Mononuclear cell (primary cell): ENCODE results near the gene BICD1. TPM values are rescaled to one million over a fixed set of nuclear protein-coding genes. Genes with fewer than 3 reads are reported as not detected.

Source experiments
- H3K27me3 ChIP-seq: 2 replicates; pipeline ENCODE4 v1.6.0; 2011; ENCODE audit warnings: low read length, control low read depth; ENCODE audit not compliant: insufficient read depth
- H3K4me1 ChIP-seq: 2 replicates; pipeline ENCODE4 v1.5.1; 2011; ENCODE audit warnings: mild to moderate bottlenecking, low read length, control low read depth; ENCODE audit not compliant: insufficient read depth
- H3K4me3 ChIP-seq: 2 replicates; pipeline ENCODE4 v1.5.1; 2011; ENCODE audit warnings: mild to moderate bottlenecking, low read length, moderate library complexity
- H3K9me3 ChIP-seq: 2 replicates; pipeline ENCODE4 v1.5.1; 2011; ENCODE audit warnings: low read depth, mild to moderate bottlenecking, control low read depth, low read length
- total RNA-seq: library from RNA; depleted of rRNA; stranded (reverse); fragments of >200 nt; gene quantifications from one replicate; pipeline ENCODE4 v1.2.3, GENCODE V29; 2012

BICD1 gene
- total RNA-seq, 1 donor, result 5.5 TPM

- Histone ChIP-seq H3K4me1 (peaks cover 17% of the 10 kb centered on the region), H3K9me3 (no peaks in the 10 kb centered on the region), H3K27me3 (no peaks in the 10 kb centered on the region), H3K4me3 (no peak overlapping the region)
Measured at GRCh38 chr12:32116897-32117296, 10.2 kb downstream of the BICD1 start.

GRCh38 chr12:32117316-32117715 lies 10.7 kb downstream of the BICD1 start:
- H3K27me3 ChIP-seq, result no peaks in the 10 kb centered on the region
- no peaks in the 10 kb centered on the region for H3K9me3 ChIP-seq
- H3K4me3 ChIP-seq, result no peak overlapping the region
- peaks cover 17% of the 10 kb centered on the region for H3K4me1 ChIP-seq

GRCh38 chr12:32118806-32119205 lies 12.2 kb downstream of the BICD1 start:
- Histone ChIP-seq H3K27me3 (no peaks in the 10 kb centered on the region), H3K4me3 (no peak overlapping the region), H3K4me1 (peaks cover 17% of the 10 kb centered on the region), H3K9me3 (no peaks in the 10 kb centered on the region)

- Histone ChIP-seq H3K4me3 (no peak overlapping the region), H3K27me3 (no peaks in the 10 kb centered on the region), H3K9me3 (no peaks in the 10 kb centered on the region), H3K4me1 (peaks cover 16% of the 10 kb centered on the region)
Measured at GRCh38 chr12:32120419-32120818, 13.8 kb downstream of the BICD1 start.

- H3K4me1 ChIP-seq, result no peaks in the 10 kb centered on the region
- no peaks in the 10 kb centered on the region for H3K27me3 ChIP-seq
- H3K9me3 ChIP-seq, result no peaks in the 10 kb centered on the region
- no peak overlapping the region for H3K4me3 ChIP-seq
Measured at GRCh38 chr12:32124637-32125036, 18.0 kb downstream of the BICD1 start.

GRCh38 chr12:32125455-32126084 lies 18.9 kb downstream of the BICD1 start:
- no peaks in the 10 kb centered on the region for H3K9me3 ChIP-seq
- no peak overlapping the region for H3K4me3 ChIP-seq
- no peaks in the 10 kb centered on the region for H3K4me1 ChIP-seq
- no peaks in the 10 kb centered on the region for H3K27me3 ChIP-seq

- Histone ChIP-seq H3K27me3 (no peaks in the 10 kb centered on the region), H3K4me1 (no peaks in the 10 kb centered on the region), H3K4me3 (no peak overlapping the region), H3K9me3 (no peaks in the 10 kb centered on the region)
Measured at GRCh38 chr12:32126720-32127119, 20.1 kb downstream of the BICD1 start.

- Histone ChIP-seq H3K9me3 (no peaks in the 10 kb centered on the region), H3K4me1 (peaks cover 9% of the 10 kb centered on the region), H3K4me3 (no peak overlapping the region), H3K27me3 (no peaks in the 10 kb centered on the region)
Measured at GRCh38 chr12:32131666-32132065, 25.0 kb downstream of the BICD1 start.

GRCh38 chr12:32134101-32134888 lies 27.6 kb downstream of the BICD1 start:
- no peaks in the 10 kb centered on the region for H3K27me3 ChIP-seq
- no peaks in the 10 kb centered on the region for H3K9me3 ChIP-seq
- H3K4me3 ChIP-seq, result no peak overlapping the region
- H3K4me1 ChIP-seq, result peaks cover 9% of the 10 kb centered on the region

GRCh38 chr12:32135967-32136366 lies 29.3 kb downstream of the BICD1 start:
- Histone ChIP-seq H3K27me3 (no peaks in the 10 kb centered on the region), H3K9me3 (no peaks in the 10 kb centered on the region), H3K4me3 (no peak overlapping the region), H3K4me1 (peaks cover 20% of the 10 kb centered on the region)

- H3K9me3 ChIP-seq, result no peaks in the 10 kb centered on the region
- H3K4me1 ChIP-seq, result peaks cover 20% of the 10 kb centered on the region
- H3K27me3 ChIP-seq, result no peaks in the 10 kb centered on the region
- H3K4me3 ChIP-seq, result no peak overlapping the region
Measured at GRCh38 chr12:32136404-32136803, 29.8 kb downstream of the BICD1 start.

- H3K4me1 ChIP-seq, result peaks cover 19% of the 10 kb centered on the region
- H3K27me3 ChIP-seq, result no peaks in the 10 kb centered on the region
- H3K9me3 ChIP-seq, result no peaks in the 10 kb centered on the region
- peak overlapping the region; percentile 36 for H3K4me3 ChIP-seq
Measured at GRCh38 chr12:32139064-32139421, 32.4 kb downstream of the BICD1 start.

GRCh38 chr12:32140877-32141276 lies 34.2 kb downstream of the BICD1 start:
- H3K4me3 ChIP-seq, result no peak overlapping the region
- H3K9me3 ChIP-seq, result no peaks in the 10 kb centered on the region
- no peaks in the 10 kb centered on the region for H3K27me3 ChIP-seq
- peaks cover 11% of the 10 kb centered on the region for H3K4me1 ChIP-seq

- no peaks in the 10 kb centered on the region for H3K9me3 ChIP-seq
- no peak overlapping the region for H3K4me3 ChIP-seq
- H3K27me3 ChIP-seq, result no peaks in the 10 kb centered on the region
- peaks cover 3% of the 10 kb centered on the region for H3K4me1 ChIP-seq
Measured at GRCh38 chr12:32145096-32145495, 38.4 kb downstream of the BICD1 start.

GRCh38 chr12:32146074-32146873 lies 39.6 kb downstream of the BICD1 start:
- Histone ChIP-seq H3K27me3 (no peaks in the 10 kb centered on the region), H3K4me3 (no peak overlapping the region), H3K4me1 (no peaks in the 10 kb centered on the region), H3K9me3 (no peaks in the 10 kb centered on the region)
